ENCODE measurements around the gene PGLYRP2. TPM values are rescaled to one million over a fixed set of nuclear protein-coding genes. Genes with fewer than 3 reads are reported as not detected.

PGLYRP2 gene
- total RNA-seq, 2 donors from 2014 or later, result not detected

- Mint-ChIP-seq H3K4me1 (no peaks in the 10 kb centered on the region), H3K27ac (no peak overlapping the region), H3K9me3 (peaks cover 70% of the 10 kb centered on the region), H3K27me3 (ENCODE audit: insufficient read depth) (no peaks in the 10 kb centered on the region), H3K4me3 (no peak overlapping the region), H3K36me3 (ENCODE audit: low read depth) (peaks cover 2% of the 10 kb centered on the region)
- peak; percentile 69 for DNase-seq
- TF ChIP-seq CTCF (conservative IDR thresholded peaks at IDR 0.05), result no peak
- no peak overlapping the region for H3K9ac ChIP-seq (ENCODE audit: extremely low read depth, low read length, poor library complexity, severe bottlenecking)
- H3K9me3 ChIP-seq (ENCODE audit: control insufficient read depth, low read length), result peaks cover 19% of the 10 kb centered on the region
- no peaks in the 10 kb centered on the region for H3K4me1 ChIP-seq (ENCODE audit: control insufficient read depth, insufficient read depth, low read length)
- H3K27me3 ChIP-seq (ENCODE audit: control insufficient read depth, insufficient read depth, low read length, poor library complexity, severe bottlenecking), result no peaks in the 10 kb centered on the region
- no peaks in the 10 kb centered on the region for H3K36me3 ChIP-seq (ENCODE audit: control insufficient read depth, insufficient read depth, low read length)
- H3K4me3 ChIP-seq (ENCODE audit: low read length), result no peak overlapping the region
- no peak overlapping the region for H3K27ac ChIP-seq (ENCODE audit: low read depth, low read length)
- 82 to 87% methylated on average over 4 to 6 of the region's 6 CpGs for WGBS, 2 experiments (ENCODE audit: insufficient coverage in 1 of 2, insufficient read length in 1 of 2)
These were observed 19.6 kb upstream of the PGLYRP2 start for GRCh38 chr19:15498910-15499309.

- TF ChIP-seq CTCF (conservative IDR thresholded peaks at IDR 0.05), result no peak
- peaks cover 16% of the 10 kb centered on the region for H3K9me3 ChIP-seq (ENCODE audit: control insufficient read depth, low read length)
- no peak overlapping the region for H3K4me3 Mint-ChIP-seq
These were observed 19.0 kb upstream of the PGLYRP2 start for GRCh38 chr19:15498156-15498858.

GRCh38 chr19:15495151-15495550 is 15.8 kb upstream of the PGLYRP2 start:
- TF ChIP-seq CTCF (conservative IDR thresholded peaks at IDR 0.05), result no peak
- H3K36me3 Mint-ChIP-seq (ENCODE audit: low read depth), result peaks cover 2% of the 10 kb centered on the region
- Histone ChIP-seq H3K36me3 (ENCODE audit: control insufficient read depth, insufficient read depth, low read length) (no peaks in the 10 kb centered on the region), H3K9ac (ENCODE audit: extremely low read depth, low read length, poor library complexity, severe bottlenecking) (no peak overlapping the region), H3K9me3 (ENCODE audit: control insufficient read depth, low read length) (peaks cover 6% of the 10 kb centered on the region), H3K4me3 (ENCODE audit: low read length) (no peak overlapping the region), H3K27me3 (ENCODE audit: control insufficient read depth, insufficient read depth, low read length, poor library complexity, severe bottlenecking) (no peaks in the 10 kb centered on the region), H3K4me1 (ENCODE audit: control insufficient read depth, insufficient read depth, low read length) (no peaks in the 10 kb centered on the region), H3K27ac (ENCODE audit: low read depth, low read length) (no peak overlapping the region)
- no peak for DNase-seq
- H3K27me3 Mint-ChIP-seq (ENCODE audit: insufficient read depth), result no peaks in the 10 kb centered on the region
- H3K4me1 Mint-ChIP-seq, result no peaks in the 10 kb centered on the region
- H3K9me3 Mint-ChIP-seq, result peaks cover 52% of the 10 kb centered on the region
- H3K4me3 Mint-ChIP-seq, result no peak overlapping the region
- WGBS, 2 experiments (ENCODE audit: insufficient coverage in 1 of 2, insufficient read length in 1 of 2), result 85% methylated on average over 1 of the region's 1 CpG; no CpG with 5 or more reads in 1 of the 2 experiments
- no peak overlapping the region for H3K27ac Mint-ChIP-seq

More at GRCh38 chr19:15498156-15498858, 19.0 kb upstream of the PGLYRP2 start:
- Mint-ChIP-seq H3K36me3 (ENCODE audit: low read depth) (peaks cover 2% of the 10 kb centered on the region), H3K27me3 (ENCODE audit: insufficient read depth) (no peaks in the 10 kb centered on the region), H3K4me1 (no peaks in the 10 kb centered on the region), H3K9me3 (peaks cover 71% of the 10 kb centered on the region), H3K27ac (no peak overlapping the region)
- no peak for DNase-seq
- H3K4me1 ChIP-seq (ENCODE audit: control insufficient read depth, insufficient read depth, low read length), result no peaks in the 10 kb centered on the region
- H3K27me3 ChIP-seq (ENCODE audit: control insufficient read depth, insufficient read depth, low read length, poor library complexity, severe bottlenecking), result no peaks in the 10 kb centered on the region
- H3K27ac ChIP-seq (ENCODE audit: low read depth, low read length), result no peak overlapping the region
- 51 to 81% methylated on average over 4 to 10 of the region's 10 CpGs for WGBS, 2 experiments (ENCODE audit: insufficient coverage in 1 of 2, insufficient read length in 1 of 2)
- H3K9ac ChIP-seq (ENCODE audit: extremely low read depth, low read length, poor library complexity, severe bottlenecking), result no peak overlapping the region
- H3K36me3 ChIP-seq (ENCODE audit: control insufficient read depth, insufficient read depth, low read length), result no peaks in the 10 kb centered on the region
- no peak overlapping the region for H3K4me3 ChIP-seq (ENCODE audit: low read length)
